ENCODE results near the gene PTPRK.

The PTPRK gene

DNA sequence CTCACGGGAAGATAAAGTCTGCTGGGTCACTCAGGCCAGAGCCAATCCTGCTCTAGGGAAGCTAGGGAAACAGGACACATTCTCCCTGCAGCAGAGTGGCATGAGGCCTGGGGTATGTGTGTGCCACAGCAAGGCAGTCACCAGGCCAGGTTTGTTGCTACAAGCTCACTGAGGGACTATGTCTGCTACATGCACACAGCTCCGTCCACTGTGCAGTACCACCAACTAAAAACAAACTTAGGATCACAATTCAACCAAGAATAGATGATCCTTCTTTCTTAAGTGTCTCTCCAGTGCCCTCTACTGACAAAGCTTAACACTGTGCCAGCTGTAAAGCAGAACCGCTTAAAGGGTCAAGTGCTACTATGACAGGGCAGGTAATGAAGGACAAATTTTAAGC is 192.5 kb downstream of the PTPRK start:
- no peak for TF ChIP-seq TCF4 (CRISPR knock-in tag; IDR thresholded peaks at IDR 0.05; ENCODE audit: borderline replicate concordance)
- TF ChIP-seq, protein P1, sequence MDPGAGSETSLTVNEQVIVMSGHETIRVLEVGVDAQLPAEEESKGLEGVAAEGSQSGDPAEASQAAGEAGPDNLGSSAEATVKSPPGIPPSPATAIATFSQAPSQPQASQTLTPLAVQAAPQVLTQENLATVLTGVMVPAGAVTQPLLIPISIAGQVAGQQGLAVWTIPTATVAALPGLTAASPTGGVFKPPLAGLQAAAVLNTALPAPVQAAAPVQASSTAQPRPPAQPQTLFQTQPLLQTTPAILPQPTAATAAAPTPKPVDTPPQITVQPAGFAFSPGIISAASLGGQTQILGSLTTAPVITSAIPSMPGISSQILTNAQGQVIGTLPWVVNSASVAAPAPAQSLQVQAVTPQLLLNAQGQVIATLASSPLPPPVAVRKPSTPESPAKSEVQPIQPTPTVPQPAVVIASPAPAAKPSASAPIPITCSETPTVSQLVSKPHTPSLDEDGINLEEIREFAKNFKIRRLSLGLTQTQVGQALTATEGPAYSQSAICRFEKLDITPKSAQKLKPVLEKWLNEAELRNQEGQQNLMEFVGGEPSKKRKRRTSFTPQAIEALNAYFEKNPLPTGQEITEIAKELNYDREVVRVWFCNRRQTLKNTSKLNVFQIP (CRISPR knock-in tag; IDR thresholded peaks at IDR 0.05; ENCODE audit: borderline replicate concordance, low read depth): no peak
- no peak for TF ChIP-seq SNAI2 (CRISPR knock-in tag; IDR thresholded peaks at IDR 0.05)
- no peak for TF ChIP-seq ZC3H10 (CRISPR knock-in tag; IDR thresholded peaks at IDR 0.05)
- TF ChIP-seq RARB (CRISPR knock-in tag; IDR thresholded peaks at IDR 0.05): no peak
- TF ChIP-seq ZFP30 (CRISPR knock-in tag; IDR thresholded peaks at IDR 0.05): no peak
- TF ChIP-seq, protein P2, sequence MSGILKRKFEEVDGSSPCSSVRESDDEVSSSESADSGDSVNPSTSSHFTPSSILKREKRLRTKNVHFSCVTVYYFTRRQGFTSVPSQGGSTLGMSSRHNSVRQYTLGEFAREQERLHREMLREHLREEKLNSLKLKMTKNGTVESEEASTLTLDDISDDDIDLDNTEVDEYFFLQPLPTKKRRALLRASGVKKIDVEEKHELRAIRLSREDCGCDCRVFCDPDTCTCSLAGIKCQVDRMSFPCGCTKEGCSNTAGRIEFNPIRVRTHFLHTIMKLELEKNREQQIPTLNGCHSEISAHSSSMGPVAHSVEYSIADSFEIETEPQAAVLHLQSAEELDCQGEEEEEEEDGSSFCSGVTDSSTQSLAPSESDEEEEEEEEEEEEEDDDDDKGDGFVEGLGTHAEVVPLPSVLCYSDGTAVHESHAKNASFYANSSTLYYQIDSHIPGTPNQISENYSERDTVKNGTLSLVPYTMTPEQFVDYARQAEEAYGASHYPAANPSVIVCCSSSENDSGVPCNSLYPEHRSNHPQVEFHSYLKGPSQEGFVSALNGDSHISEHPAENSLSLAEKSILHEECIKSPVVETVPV (CRISPR knock-in tag; IDR thresholded peaks at IDR 0.05): no peak
- TF ChIP-seq CSDC2 (CRISPR knock-in tag; IDR thresholded peaks at IDR 0.05): no peak
- ATAC-seq: no peak

DNA sequence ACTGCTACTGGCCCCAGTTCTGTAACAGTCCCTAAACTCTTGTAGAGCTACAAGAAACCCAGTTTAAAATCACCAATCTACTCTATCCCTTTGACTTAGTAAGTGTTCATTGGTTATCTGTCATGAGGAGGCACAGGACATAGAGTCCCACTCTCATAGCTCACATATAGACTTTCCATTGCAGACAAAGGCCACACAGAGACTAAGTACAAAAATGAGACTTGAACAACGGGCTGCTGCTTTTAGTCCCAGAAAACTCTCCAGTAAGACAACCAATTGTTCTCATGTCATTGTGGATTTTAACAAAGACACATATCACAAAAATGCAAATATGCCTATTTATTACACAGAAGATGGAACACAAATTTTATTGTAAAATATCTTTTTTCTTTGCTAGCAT is 197.4 kb downstream of the PTPRK start:
- TF ChIP-seq ZNF70 (CRISPR knock-in tag; IDR thresholded peaks at IDR 0.05) (no peak), CSDC2 (CRISPR knock-in tag; IDR thresholded peaks at IDR 0.05) (no peak), ZNF8 (CRISPR knock-in tag; IDR thresholded peaks at IDR 0.05) (no peak), ZC3H10 (CRISPR knock-in tag; IDR thresholded peaks at IDR 0.05) (no peak), RARB (CRISPR knock-in tag; IDR thresholded peaks at IDR 0.05) (no peak), PPARA (CRISPR knock-in tag; IDR thresholded peaks at IDR 0.05; ENCODE audit: borderline replicate concordance) (no peak), ZFP30 (CRISPR knock-in tag; IDR thresholded peaks at IDR 0.05) (no peak)
- TF ChIP-seq, protein P2 (CRISPR knock-in tag; IDR thresholded peaks at IDR 0.05): no peak
- TF ChIP-seq, protein P1 (CRISPR knock-in tag; IDR thresholded peaks at IDR 0.05; ENCODE audit: borderline replicate concordance, low read depth): no peak
- ATAC-seq: no peak

DNA sequence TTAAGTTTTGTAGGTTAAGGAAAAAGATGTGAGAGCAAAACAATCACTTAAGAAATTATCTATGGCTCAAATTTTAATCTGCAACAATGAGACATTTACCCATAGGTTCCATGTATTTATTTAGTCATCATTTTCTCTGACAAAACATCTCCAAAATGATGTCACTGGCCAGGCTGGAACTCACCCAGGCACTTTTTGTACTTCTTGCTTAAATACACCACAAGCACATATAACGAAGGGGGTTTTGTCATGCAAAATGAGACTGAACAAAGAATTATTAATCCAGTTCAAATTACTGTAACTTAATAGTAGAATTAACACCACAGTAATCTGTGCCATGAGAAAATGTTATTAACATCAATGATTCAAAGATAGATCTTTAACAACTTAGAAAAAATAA is 200.5 kb downstream of the PTPRK start:
- ATAC-seq: no peak
- TF ChIP-seq GLIS3 (CRISPR knock-in tag; IDR thresholded peaks at IDR 0.05) (no peak), TCF4 (CRISPR knock-in tag; IDR thresholded peaks at IDR 0.05; ENCODE audit: borderline replicate concordance) (no peak), ISL1 (CRISPR knock-in tag; IDR thresholded peaks at IDR 0.05) (no peak), SNAI2 (CRISPR knock-in tag; IDR thresholded peaks at IDR 0.05) (no peak), ZNF565 (CRISPR knock-in tag; conservative IDR thresholded peaks at IDR 0.05; ENCODE audit: low read depth) (no peak), ZNF70 (CRISPR knock-in tag; IDR thresholded peaks at IDR 0.05) (no peak), ZC3H10 (CRISPR knock-in tag; IDR thresholded peaks at IDR 0.05) (no peak), ZFP3 (CRISPR knock-in tag; IDR thresholded peaks at IDR 0.05) (no peak), CSDC2 (CRISPR knock-in tag; IDR thresholded peaks at IDR 0.05) (no peak), OSR1 (CRISPR knock-in tag; IDR thresholded peaks at IDR 0.05) (no peak), ARNTL (CRISPR knock-in tag; IDR thresholded peaks at IDR 0.05; ENCODE audit: borderline replicate concordance, low read depth) (no peak), ZFP30 (CRISPR knock-in tag; IDR thresholded peaks at IDR 0.05) (no peak), RARB (CRISPR knock-in tag; IDR thresholded peaks at IDR 0.05) (no peak), BACH2 (CRISPR knock-in tag; IDR thresholded peaks at IDR 0.05; ENCODE audit: borderline replicate concordance) (no peak)
- TF ChIP-seq, protein P2 (CRISPR knock-in tag; IDR thresholded peaks at IDR 0.05): no peak
- TF ChIP-seq, protein P3, sequence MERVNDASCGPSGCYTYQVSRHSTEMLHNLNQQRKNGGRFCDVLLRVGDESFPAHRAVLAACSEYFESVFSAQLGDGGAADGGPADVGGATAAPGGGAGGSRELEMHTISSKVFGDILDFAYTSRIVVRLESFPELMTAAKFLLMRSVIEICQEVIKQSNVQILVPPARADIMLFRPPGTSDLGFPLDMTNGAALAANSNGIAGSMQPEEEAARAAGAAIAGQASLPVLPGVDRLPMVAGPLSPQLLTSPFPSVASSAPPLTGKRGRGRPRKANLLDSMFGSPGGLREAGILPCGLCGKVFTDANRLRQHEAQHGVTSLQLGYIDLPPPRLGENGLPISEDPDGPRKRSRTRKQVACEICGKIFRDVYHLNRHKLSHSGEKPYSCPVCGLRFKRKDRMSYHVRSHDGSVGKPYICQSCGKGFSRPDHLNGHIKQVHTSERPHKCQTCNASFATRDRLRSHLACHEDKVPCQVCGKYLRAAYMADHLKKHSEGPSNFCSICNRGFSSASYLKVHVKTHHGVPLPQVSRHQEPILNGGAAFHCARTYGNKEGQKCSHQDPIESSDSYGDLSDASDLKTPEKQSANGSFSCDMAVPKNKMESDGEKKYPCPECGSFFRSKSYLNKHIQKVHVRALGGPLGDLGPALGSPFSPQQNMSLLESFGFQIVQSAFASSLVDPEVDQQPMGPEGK (CRISPR knock-in tag; IDR thresholded peaks at IDR 0.05; ENCODE audit: borderline replicate concordance): no peak
- TF ChIP-seq, protein P4, sequence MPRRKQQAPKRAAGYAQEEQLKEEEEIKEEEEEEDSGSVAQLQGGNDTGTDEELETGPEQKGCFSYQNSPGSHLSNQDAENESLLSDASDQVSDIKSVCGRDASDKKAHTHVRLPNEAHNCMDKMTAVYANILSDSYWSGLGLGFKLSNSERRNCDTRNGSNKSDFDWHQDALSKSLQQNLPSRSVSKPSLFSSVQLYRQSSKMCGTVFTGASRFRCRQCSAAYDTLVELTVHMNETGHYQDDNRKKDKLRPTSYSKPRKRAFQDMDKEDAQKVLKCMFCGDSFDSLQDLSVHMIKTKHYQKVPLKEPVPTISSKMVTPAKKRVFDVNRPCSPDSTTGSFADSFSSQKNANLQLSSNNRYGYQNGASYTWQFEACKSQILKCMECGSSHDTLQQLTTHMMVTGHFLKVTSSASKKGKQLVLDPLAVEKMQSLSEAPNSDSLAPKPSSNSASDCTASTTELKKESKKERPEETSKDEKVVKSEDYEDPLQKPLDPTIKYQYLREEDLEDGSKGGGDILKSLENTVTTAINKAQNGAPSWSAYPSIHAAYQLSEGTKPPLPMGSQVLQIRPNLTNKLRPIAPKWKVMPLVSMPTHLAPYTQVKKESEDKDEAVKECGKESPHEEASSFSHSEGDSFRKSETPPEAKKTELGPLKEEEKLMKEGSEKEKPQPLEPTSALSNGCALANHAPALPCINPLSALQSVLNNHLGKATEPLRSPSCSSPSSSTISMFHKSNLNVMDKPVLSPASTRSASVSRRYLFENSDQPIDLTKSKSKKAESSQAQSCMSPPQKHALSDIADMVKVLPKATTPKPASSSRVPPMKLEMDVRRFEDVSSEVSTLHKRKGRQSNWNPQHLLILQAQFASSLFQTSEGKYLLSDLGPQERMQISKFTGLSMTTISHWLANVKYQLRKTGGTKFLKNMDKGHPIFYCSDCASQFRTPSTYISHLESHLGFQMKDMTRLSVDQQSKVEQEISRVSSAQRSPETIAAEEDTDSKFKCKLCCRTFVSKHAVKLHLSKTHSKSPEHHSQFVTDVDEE (CRISPR knock-in tag; IDR thresholded peaks at IDR 0.05): no peak
- TF ChIP-seq, protein P1 (CRISPR knock-in tag; IDR thresholded peaks at IDR 0.05; ENCODE audit: borderline replicate concordance, low read depth): no peak

All from SK-N-SH treated with all-trans-retinoic acid at 6 μM for 48 hours (cell line).